Measurements from ENCODE around the gene MTM1.
A peak's percentile ranks its signal among the peaks of the same experiment; 100 is the strongest.

Gene MTM1

GRCh38 chrX:150546711-150547153, 21.7 kb upstream of the MTM1 start:
- no peaks in the 10 kb centered on the region for H3K4me1 ChIP-seq
- no peak for TF ChIP-seq CTCF (IDR thresholded peaks at IDR 0.05; ENCODE audit: low read depth, low read length)

GRCh38 chrX:150547375-150548115, 20.9 kb upstream of the MTM1 start:
- no peak for TF ChIP-seq CTCF (IDR thresholded peaks at IDR 0.05; ENCODE audit: low read depth, low read length)
- Histone ChIP-seq H3K4me3 (ENCODE audit: low read depth, low read length) (no peak overlapping the region), H3K27me3 (no peaks in the 10 kb centered on the region), H3K9me3 (no peaks in the 10 kb centered on the region), H3K4me1 (no peaks in the 10 kb centered on the region), H3K36me3 (no peaks in the 10 kb centered on the region)
- DNase-seq: peak; percentile 47

More at GRCh38 chrX:150546711-150547153, 21.7 kb upstream of the MTM1 start:
- no peaks in the 10 kb centered on the region for H3K9me3 ChIP-seq
- no peak for DNase-seq
- H3K36me3 ChIP-seq: no peaks in the 10 kb centered on the region
- no peaks in the 10 kb centered on the region for H3K27me3 ChIP-seq
- no peak overlapping the region for H3K4me3 ChIP-seq (ENCODE audit: low read depth, low read length)

- Histone ChIP-seq H3K27me3 (no peaks in the 10 kb centered on the region), H3K4me3 (ENCODE audit: low read depth, low read length) (no peak overlapping the region), H3K36me3 (no peaks in the 10 kb centered on the region), H3K4me1 (no peaks in the 10 kb centered on the region), H3K9me3 (no peaks in the 10 kb centered on the region)
- DNase-seq: no peak
- TF ChIP-seq CTCF (IDR thresholded peaks at IDR 0.05; ENCODE audit: low read depth, low read length): no peak
Observed at GRCh38 chrX:150548251-150548650, 20.2 kb upstream of the MTM1 start.

- H3K4me3 ChIP-seq (ENCODE audit: low read depth, low read length): no peak overlapping the region
- DNase-seq: no peak
- no peak for TF ChIP-seq CTCF (IDR thresholded peaks at IDR 0.05; ENCODE audit: low read depth, low read length)
- no peaks in the 10 kb centered on the region for H3K4me1 ChIP-seq
- H3K36me3 ChIP-seq: no peaks in the 10 kb centered on the region
- no peaks in the 10 kb centered on the region for H3K9me3 ChIP-seq
- H3K27me3 ChIP-seq: no peaks in the 10 kb centered on the region
Observed at GRCh38 chrX:150548684-150549083, 19.7 kb upstream of the MTM1 start.

GRCh38 chrX:150551963-150552362, 16.5 kb upstream of the MTM1 start:
- no peak for TF ChIP-seq CTCF (IDR thresholded peaks at IDR 0.05; ENCODE audit: low read depth, low read length)
- H3K4me3 ChIP-seq (ENCODE audit: low read depth, low read length): no peak overlapping the region
- no peaks in the 10 kb centered on the region for H3K36me3 ChIP-seq
- H3K27me3 ChIP-seq: no peaks in the 10 kb centered on the region
- no peak for DNase-seq
- H3K4me1 ChIP-seq: no peaks in the 10 kb centered on the region
- H3K9me3 ChIP-seq: no peaks in the 10 kb centered on the region

- TF ChIP-seq CTCF (IDR thresholded peaks at IDR 0.05; ENCODE audit: low read depth, low read length): no peak
- Histone ChIP-seq H3K36me3 (no peaks in the 10 kb centered on the region), H3K4me3 (ENCODE audit: low read depth, low read length) (no peak overlapping the region), H3K4me1 (no peaks in the 10 kb centered on the region), H3K27me3 (no peaks in the 10 kb centered on the region), H3K9me3 (no peaks in the 10 kb centered on the region)
- DNase-seq: no peak
Observed at GRCh38 chrX:150558424-150558823, 10.0 kb upstream of the MTM1 start.
